HG03025 (cell line): ENCODE data around the gene CNTFR.

ENCODE experiments used
- ATAC-seq: cut with Tn5 transposase; IDR thresholded peaks from one replicate; pipeline ENCODE4 v1.9.1; 2021; ENCODE audit warnings: mild to moderate bottlenecking, moderate library complexity; ENCODE audit not compliant: unreplicated experiment, low FRiP score

Gene CNTFR

GRCh38 chr9:34591248-34591916 is 1.9 kb upstream of the CNTFR start:
- no peak for ATAC-seq

GRCh38 chr9:34590381-34591247 is 1.1 kb upstream of the CNTFR start:
- no peak for ATAC-seq

GRCh38 chr9:34588671-34589635 is 571 bp downstream of the CNTFR start:
- ATAC-seq = no peak

- no peak for ATAC-seq
These were observed 2.3 kb downstream of the CNTFR start for GRCh38 chr9:34587271-34587670.

- ATAC-seq = no peak
These were observed 3.4 kb downstream of the CNTFR start for GRCh38 chr9:34585946-34586669.

- no peak for ATAC-seq
These were observed 4.6 kb downstream of the CNTFR start for GRCh38 chr9:34584970-34585369.

GRCh38 chr9:34582787-34583186 is 6.7 kb downstream of the CNTFR start:
- ATAC-seq = no peak

GRCh38 chr9:34581318-34581717 is 8.2 kb downstream of the CNTFR start:
- ATAC-seq = no peak

- no peak for ATAC-seq
These were observed 9.2 kb downstream of the CNTFR start for GRCh38 chr9:34580358-34580757.

GRCh38 chr9:34579808-34580163 is 9.7 kb downstream of the CNTFR start:
- ATAC-seq = no peak

GRCh38 chr9:34579104-34579807 is 10.3 kb downstream of the CNTFR start:
- no peak for ATAC-seq

- no peak for ATAC-seq
These were observed 11.1 kb downstream of the CNTFR start for GRCh38 chr9:34578241-34579103.

GRCh38 chr9:34577400-34578240 is 11.9 kb downstream of the CNTFR start:
- ATAC-seq = no peak

- no peak for ATAC-seq
These were observed 12.7 kb downstream of the CNTFR start for GRCh38 chr9:34576597-34577399.

- no peak for ATAC-seq
These were observed 13.5 kb downstream of the CNTFR start for GRCh38 chr9:34575862-34576596.

GRCh38 chr9:34575241-34575640 is 14.3 kb downstream of the CNTFR start:
- ATAC-seq = no peak
